Kidney epithelial cell (primary cell): ENCODE measurements around the gene CEP55. TPM values are rescaled to one million over a fixed set of nuclear protein-coding genes. Genes with fewer than 3 reads are reported as not detected.

Experiments used
- DNase-seq: peaks from one replicate; pipeline ENCODE4 v3.0.0-alpha.2; 2010; ENCODE audit warnings: low read depth
- H3K27me3 ChIP-seq: 2 replicates; pipeline ENCODE4 v1.6.0; 2011; ENCODE audit warnings: low read length; ENCODE audit not compliant: control insufficient read depth, insufficient read depth
- H3K36me3 ChIP-seq: 2 replicates; pipeline ENCODE4 v1.5.1; 2011; ENCODE audit warnings: low read length; ENCODE audit not compliant: control insufficient read depth, insufficient read depth
- H3K4me3 ChIP-seq: 2 replicates; pipeline ENCODE4 v1.5.1; 2011; ENCODE audit warnings: low read depth, mild to moderate bottlenecking, control low read depth, low read length
- total RNA-seq: library from RNA; depleted of rRNA; stranded (reverse); fragments of >200 nt; gene quantifications from 2 replicates; pipeline ENCODE4 v1.2.3, GENCODE V29; 2015
- TF ChIP-seq, protein P1 (sequence below): IDR thresholded peaks from 2 replicates; pipeline ENCODE4 v1.5.1; 2011; ENCODE audit warnings: mild to moderate bottlenecking, moderate library complexity, low read length, control low read depth, inconsistent platforms; ENCODE audit not compliant: insufficient read depth, poor library complexity, severe bottlenecking

CEP55 gene
- total RNA-seq, 1 donor from 2014 or later, result 11.4 TPM

DNA sequence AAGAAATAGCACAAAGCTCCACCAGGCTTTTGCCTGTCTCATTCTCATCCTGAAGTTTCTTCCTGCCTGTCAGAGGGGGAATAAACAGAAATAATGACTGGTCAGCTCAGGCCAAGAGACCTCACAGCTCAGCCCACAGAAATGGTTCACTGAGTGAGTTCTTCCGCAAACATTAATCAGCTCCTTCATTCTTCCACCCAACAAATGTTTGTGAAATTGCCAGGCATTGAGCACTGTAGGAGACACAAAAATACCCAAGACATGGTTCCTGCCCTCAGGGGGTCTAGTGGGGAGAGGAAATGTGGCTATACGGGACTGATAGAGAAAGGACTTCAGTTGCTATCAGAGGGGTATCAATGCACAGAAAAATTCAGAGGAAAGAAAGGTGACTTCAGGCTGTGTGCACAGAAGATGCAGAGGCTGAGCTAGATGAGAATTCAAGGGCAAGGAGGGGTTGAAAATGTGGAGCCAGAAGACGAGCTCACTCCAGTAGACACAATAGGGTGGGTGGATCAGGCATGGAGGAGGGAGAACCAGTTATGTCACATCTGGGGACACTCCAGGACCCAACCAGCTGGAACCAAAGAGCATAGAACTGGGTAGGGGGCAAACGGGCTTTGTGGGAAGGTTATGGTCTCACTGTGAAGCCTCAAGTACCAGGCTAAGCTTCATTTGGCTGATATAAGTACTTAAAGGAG is 35.2 kb upstream of the CEP55 start:
- Histone ChIP-seq H3K36me3 (peaks cover 2% of the 10 kb centered on the region), H3K27me3 (no peaks in the 10 kb centered on the region), H3K4me3 (no peak overlapping the region)
- TF ChIP-seq, protein P1, sequence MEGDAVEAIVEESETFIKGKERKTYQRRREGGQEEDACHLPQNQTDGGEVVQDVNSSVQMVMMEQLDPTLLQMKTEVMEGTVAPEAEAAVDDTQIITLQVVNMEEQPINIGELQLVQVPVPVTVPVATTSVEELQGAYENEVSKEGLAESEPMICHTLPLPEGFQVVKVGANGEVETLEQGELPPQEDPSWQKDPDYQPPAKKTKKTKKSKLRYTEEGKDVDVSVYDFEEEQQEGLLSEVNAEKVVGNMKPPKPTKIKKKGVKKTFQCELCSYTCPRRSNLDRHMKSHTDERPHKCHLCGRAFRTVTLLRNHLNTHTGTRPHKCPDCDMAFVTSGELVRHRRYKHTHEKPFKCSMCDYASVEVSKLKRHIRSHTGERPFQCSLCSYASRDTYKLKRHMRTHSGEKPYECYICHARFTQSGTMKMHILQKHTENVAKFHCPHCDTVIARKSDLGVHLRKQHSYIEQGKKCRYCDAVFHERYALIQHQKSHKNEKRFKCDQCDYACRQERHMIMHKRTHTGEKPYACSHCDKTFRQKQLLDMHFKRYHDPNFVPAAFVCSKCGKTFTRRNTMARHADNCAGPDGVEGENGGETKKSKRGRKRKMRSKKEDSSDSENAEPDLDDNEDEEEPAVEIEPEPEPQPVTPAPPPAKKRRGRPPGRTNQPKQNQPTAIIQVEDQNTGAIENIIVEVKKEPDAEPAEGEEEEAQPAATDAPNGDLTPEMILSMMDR, result no peak
- no peak for DNase-seq

DNA sequence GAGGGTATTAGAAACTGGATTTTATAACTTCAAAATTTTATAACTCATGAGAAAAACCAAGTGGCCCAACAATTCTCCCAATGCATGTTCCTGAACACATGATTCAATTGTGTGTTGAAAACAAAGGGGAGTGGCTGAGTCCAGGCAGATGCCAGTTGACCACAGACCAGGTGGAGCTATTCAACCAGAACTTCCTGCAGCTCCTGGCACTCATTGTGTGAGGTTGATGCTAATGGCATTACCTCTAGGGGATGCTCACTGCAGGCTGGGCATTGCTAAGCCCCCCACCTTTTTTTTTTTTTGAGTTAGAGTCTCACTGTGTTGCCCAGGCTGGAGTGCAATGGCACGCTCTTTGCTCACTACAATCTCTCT is 34.6 kb upstream of the CEP55 start:
- H3K27me3 ChIP-seq, result no peaks in the 10 kb centered on the region
- no peak overlapping the region for H3K4me3 ChIP-seq
- peak; percentile 96 for DNase-seq
- H3K36me3 ChIP-seq, result peaks cover 2% of the 10 kb centered on the region
- TF ChIP-seq, protein P1, result peak; percentile 15

DNA sequence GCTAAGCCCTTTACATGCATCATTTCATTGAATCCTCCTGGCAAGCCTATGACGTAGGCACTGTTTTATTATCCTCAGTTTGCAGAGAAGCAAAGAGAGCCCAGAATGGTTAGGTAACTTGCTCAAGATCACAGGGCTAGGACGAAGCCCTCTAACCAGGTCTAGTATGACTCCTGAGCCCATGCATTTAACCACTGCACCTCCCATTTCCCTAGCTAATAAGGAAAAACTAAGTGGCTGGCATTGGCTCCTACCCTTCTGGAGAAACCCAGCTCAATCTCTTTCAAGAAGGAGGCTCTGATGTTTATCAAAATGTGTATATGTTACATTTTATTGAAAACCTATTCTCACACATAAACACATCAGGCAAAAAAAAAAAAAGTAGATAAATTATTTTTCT is 34.0 kb upstream of the CEP55 start:
- no peak for DNase-seq
- Histone ChIP-seq H3K36me3 (peaks cover 2% of the 10 kb centered on the region), H3K4me3 (no peak overlapping the region), H3K27me3 (no peaks in the 10 kb centered on the region)
- TF ChIP-seq, protein P1, result no peak

DNA sequence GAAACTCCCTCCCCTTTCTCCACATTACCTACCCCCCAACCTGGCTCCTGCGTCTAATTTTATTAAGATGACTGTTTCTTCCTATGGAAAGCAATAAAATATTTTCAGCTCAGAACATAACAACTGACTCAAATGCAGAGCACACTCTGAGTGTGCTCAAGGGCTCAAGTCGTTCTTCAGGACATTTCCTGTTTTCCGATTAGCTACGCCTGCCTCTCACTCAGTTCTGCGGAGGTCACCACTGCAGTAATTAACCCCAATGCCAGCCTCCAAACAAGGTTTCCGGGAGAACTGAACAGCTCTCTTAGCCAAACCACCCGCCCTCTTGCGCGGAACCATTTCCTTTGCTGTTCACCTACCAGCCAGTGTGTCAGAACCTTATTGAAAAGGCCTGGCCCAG is 33.5 kb upstream of the CEP55 start:
- no peak for DNase-seq

DNA sequence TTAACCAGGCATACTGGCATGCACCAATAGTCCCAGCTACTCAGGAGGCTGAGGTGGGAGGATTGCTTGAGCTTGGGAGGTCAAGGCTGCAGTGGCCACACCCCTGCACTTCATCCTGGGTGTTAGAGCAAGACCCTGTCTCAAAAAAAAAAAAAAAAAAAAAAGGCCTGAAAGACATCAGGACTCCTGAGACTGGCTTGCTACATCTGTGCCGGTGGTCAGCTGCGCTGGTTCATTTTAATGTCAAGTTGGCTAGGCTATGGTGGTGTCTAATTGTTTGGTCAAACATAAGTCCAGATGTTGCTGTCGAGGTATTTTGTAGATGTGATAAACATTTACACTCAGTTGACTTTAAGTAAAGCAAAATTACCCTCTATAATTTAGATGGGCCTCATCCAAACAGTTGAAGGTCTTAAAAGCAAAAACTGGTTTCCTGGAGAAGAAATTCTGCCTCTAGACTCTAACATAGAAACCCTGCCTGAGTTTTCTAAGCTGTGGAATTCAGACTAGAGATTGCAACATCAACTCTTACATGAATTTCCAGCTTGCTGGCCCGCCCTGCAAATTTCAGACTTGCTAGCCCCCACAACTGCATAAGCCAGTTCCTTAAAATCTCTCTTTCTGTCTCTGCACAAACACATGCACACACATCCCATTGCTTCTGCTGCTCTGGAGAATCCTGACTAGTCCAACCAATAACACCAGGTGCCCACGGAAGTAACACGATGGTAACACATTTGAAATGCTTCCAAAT is 32.5 kb upstream of the CEP55 start:
- Histone ChIP-seq H3K4me3 (no peak overlapping the region), H3K27me3 (no peaks in the 10 kb centered on the region), H3K36me3 (peaks cover 2% of the 10 kb centered on the region)
- DNase-seq, result no peak
- TF ChIP-seq, protein P1, result no peak

More for the DNA sequence above, 33.5 kb upstream of the CEP55 start:
- Histone ChIP-seq H3K27me3 (no peaks in the 10 kb centered on the region), H3K36me3 (peaks cover 2% of the 10 kb centered on the region), H3K4me3 (no peak overlapping the region)
- TF ChIP-seq, protein P1, result no peak
